Esophagus squamous epithelium (tissue), 4 donors: ENCODE measurements around the gene FOXK1.

Experiments
- POLR2A ChIP-seq, 4 donors: fragments of 450-650 bp; IDR thresholded peaks; one replicate each; pipeline ENCODE4 v1.6.1; 2017; ENCODE audit warnings: antibody characterized with exemption in 4 of 4, mild to moderate bottlenecking in 4 of 4, moderate library complexity in 3 of 4
- TF ChIP-seq, protein P1 (sequence below), 6 experiments: fragments of 450-650 bp in 4 of 6; fragments of 200-600 bp in 2 of 6; sonication (generic) in 2 of 6; IDR thresholded peaks; one replicate each; pipeline ENCODE4 v1.5.1; 2016 to 2019; ENCODE audit warnings: antibody characterized with exemption in 6 of 6, mild to moderate bottlenecking in 4 of 6, moderate library complexity in 4 of 6

- TF ChIP-seq, protein P1, sequence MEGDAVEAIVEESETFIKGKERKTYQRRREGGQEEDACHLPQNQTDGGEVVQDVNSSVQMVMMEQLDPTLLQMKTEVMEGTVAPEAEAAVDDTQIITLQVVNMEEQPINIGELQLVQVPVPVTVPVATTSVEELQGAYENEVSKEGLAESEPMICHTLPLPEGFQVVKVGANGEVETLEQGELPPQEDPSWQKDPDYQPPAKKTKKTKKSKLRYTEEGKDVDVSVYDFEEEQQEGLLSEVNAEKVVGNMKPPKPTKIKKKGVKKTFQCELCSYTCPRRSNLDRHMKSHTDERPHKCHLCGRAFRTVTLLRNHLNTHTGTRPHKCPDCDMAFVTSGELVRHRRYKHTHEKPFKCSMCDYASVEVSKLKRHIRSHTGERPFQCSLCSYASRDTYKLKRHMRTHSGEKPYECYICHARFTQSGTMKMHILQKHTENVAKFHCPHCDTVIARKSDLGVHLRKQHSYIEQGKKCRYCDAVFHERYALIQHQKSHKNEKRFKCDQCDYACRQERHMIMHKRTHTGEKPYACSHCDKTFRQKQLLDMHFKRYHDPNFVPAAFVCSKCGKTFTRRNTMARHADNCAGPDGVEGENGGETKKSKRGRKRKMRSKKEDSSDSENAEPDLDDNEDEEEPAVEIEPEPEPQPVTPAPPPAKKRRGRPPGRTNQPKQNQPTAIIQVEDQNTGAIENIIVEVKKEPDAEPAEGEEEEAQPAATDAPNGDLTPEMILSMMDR (IDR thresholded peaks at IDR 0.05): no peak
- TF ChIP-seq POLR2A (IDR thresholded peaks at IDR 0.05): no peak
These were observed 52.7 kb downstream of the FOXK1 start for GRCh38 chr7:4734587-4735345.
